ENCODE measurements around the gene SPPL3.
"Not testable (repeated sequence)": the region's sequence is repeated elsewhere in the genome, so short reads cannot be mapped to it uniquely, and the experiment has no call there.

The SPPL3 gene

GRCh38 chr12:120795441-120796178 lies 108.5 kb downstream of the SPPL3 start:
- 95% methylated on average over 4 of the region's 4 CpGs for WGBS
- H3K4me1 ChIP-seq (ENCODE audit: insufficient read depth, low read length), result peaks cover 10% of the 10 kb centered on the region
- H3K36me3 ChIP-seq (ENCODE audit: insufficient read depth, low read length), result peaks cover 6% of the 10 kb centered on the region; the same call in 1 of the 2 replicates
- no peak overlapping the region for H3K9ac ChIP-seq (ENCODE audit: low read depth, low read length)
- no peaks in the 10 kb centered on the region for H3K27me3 ChIP-seq (ENCODE audit: insufficient read depth, low read length)
- peaks cover 14% of the 10 kb centered on the region for H3K9me3 ChIP-seq (ENCODE audit: insufficient read depth, low read depth, low read length)
- H3K27ac ChIP-seq (ENCODE audit: low read depth, low read length), result no peak overlapping the region
- no peak overlapping the region for H3K4me3 ChIP-seq (ENCODE audit: low read length)

GRCh38 chr12:120793357-120793756 lies 110.8 kb downstream of the SPPL3 start:
- Histone ChIP-seq H3K4me3 (ENCODE audit: low read length) (no peak overlapping the region), H3K27me3 (ENCODE audit: insufficient read depth, low read length) (no peaks in the 10 kb centered on the region), H3K27ac (ENCODE audit: low read depth, low read length) (no peak overlapping the region), H3K36me3 (ENCODE audit: insufficient read depth, low read length) (peaks cover 6% of the 10 kb centered on the region; the same call in 1 of the 2 replicates), H3K9ac (ENCODE audit: low read depth, low read length) (no peak overlapping the region), H3K9me3 (ENCODE audit: insufficient read depth, low read depth, low read length) (peaks cover 14% of the 10 kb centered on the region), H3K4me1 (ENCODE audit: insufficient read depth, low read length) (no peaks in the 10 kb centered on the region)
- WGBS, result 95% methylated on average over 1 of the region's 1 CpG

- H3K27ac ChIP-seq (ENCODE audit: low read depth, low read length); H3K9ac ChIP-seq (ENCODE audit: low read depth, low read length); H3K36me3 ChIP-seq (ENCODE audit: insufficient read depth, low read length); H3K4me3 ChIP-seq (ENCODE audit: low read length); H3K27me3 ChIP-seq (ENCODE audit: insufficient read depth, low read length); H3K4me1 ChIP-seq (ENCODE audit: insufficient read depth, low read length): not testable (repeated sequence)
- 94% methylated on average over 9 of the region's 9 CpGs for WGBS
- peaks cover 14% of the 10 kb centered on the region for H3K9me3 ChIP-seq (ENCODE audit: insufficient read depth, low read depth, low read length)
Observed at GRCh38 chr12:120792456-120792855, 111.7 kb downstream of the SPPL3 start.

- no peak overlapping the region for H3K4me3 ChIP-seq (ENCODE audit: low read length)
- no peak overlapping the region for H3K27ac ChIP-seq (ENCODE audit: low read depth, low read length)
- WGBS, result 98% methylated on average over 2 of the region's 2 CpGs
- no peak overlapping the region for H3K9ac ChIP-seq (ENCODE audit: low read depth, low read length)
- no peaks in the 10 kb centered on the region for H3K4me1 ChIP-seq (ENCODE audit: insufficient read depth, low read length)
- H3K27me3 ChIP-seq (ENCODE audit: insufficient read depth, low read length), result no peaks in the 10 kb centered on the region
- H3K9me3 ChIP-seq (ENCODE audit: insufficient read depth, low read depth, low read length), result peaks cover 14% of the 10 kb centered on the region
- peaks cover 6% of the 10 kb centered on the region; the same call in 1 of the 2 replicates for H3K36me3 ChIP-seq (ENCODE audit: insufficient read depth, low read length)
Observed at GRCh38 chr12:120791669-120792176, 112.4 kb downstream of the SPPL3 start.

DNA sequence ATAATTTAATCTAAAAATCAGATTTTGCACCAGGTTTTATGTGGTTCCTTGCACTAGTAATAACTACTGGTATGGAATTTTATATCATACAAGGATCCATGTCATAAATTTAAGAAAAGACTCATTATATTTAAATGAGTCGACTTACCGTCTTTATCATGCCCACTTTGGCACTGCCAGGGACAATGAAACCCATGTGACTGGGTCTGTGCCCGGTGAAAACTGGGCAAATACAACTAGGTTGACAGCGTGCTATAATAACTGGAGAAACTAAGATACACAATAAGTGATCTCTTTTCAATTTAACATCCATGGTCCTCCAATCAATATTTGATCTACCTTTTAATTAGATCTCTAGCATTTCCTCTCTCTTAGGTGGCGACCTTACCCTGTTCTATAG lies 114.0 kb downstream of the SPPL3 start:
- H3K27ac ChIP-seq (ENCODE audit: low read depth, low read length), result no peak overlapping the region
- H3K9me3 ChIP-seq (ENCODE audit: insufficient read depth, low read depth, low read length), result no peaks in the 10 kb centered on the region; the same call in 1 of the 2 replicates
- no peak overlapping the region for H3K9ac ChIP-seq (ENCODE audit: low read depth, low read length)
- no peaks in the 10 kb centered on the region for H3K4me1 ChIP-seq (ENCODE audit: insufficient read depth, low read length)
- 97% methylated on average over 5 of the region's 5 CpGs for WGBS
- no peaks in the 10 kb centered on the region for H3K27me3 ChIP-seq (ENCODE audit: insufficient read depth, low read length)
- no peaks in the 10 kb centered on the region for H3K36me3 ChIP-seq (ENCODE audit: insufficient read depth, low read length)
- no peak overlapping the region for H3K4me3 ChIP-seq (ENCODE audit: low read length)

DNA sequence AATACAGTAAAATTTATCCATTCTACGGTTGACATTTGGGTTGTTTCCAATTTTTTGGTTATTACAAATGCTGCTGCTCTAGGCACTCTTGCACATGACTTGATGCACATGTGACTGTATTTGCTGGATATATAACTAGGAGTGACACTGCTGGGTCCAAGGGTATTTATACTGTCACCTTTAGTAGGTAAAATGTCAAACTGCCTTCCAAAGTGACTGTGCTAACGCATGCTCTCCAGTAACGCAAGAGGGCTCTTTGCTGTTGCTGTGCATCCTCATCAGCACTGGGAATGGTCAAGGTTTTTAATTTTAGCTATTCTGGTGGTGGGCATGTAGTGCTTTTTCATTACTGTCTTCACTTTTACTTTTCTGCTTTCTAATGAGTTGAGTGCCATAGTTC lies 116.3 kb downstream of the SPPL3 start:
- Histone ChIP-seq H3K27me3 (ENCODE audit: insufficient read depth, low read length) (no peaks in the 10 kb centered on the region), H3K27ac (ENCODE audit: low read depth, low read length) (no peak overlapping the region), H3K36me3 (ENCODE audit: insufficient read depth, low read length) (peaks cover 19% of the 10 kb centered on the region), H3K9ac (ENCODE audit: low read depth, low read length) (no peak overlapping the region), H3K4me1 (ENCODE audit: insufficient read depth, low read length) (no peaks in the 10 kb centered on the region), H3K4me3 (ENCODE audit: low read length) (no peak overlapping the region), H3K9me3 (ENCODE audit: insufficient read depth, low read depth, low read length) (no peaks in the 10 kb centered on the region)
- 98% methylated on average over 3 of the region's 3 CpGs for WGBS

DNA sequence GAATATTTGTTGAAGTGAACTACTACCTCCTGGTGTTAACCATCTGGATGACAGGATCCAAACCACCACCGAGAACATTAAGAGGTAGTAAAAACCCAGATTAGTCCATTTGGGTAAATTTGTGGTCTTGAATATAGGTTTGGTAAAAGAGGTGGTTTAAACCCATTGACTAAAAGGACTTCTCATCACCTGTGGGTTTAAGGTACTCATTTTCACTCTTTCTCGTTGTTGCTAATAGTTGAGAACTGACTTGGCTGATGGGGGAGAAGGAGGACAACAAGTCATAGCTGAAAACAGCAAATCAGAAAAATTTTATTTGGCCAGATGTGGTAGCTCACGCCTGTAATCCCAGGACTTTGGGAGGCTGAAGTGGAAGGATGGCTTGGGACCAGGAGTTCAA lies 119.4 kb downstream of the SPPL3 start:
- whole genome bisulfite sequencing, result 97% methylated on average over 3 of the region's 3 CpGs
- Histone ChIP-seq H3K27me3 (ENCODE audit: insufficient read depth, low read length) (no peaks in the 10 kb centered on the region), H3K27ac (ENCODE audit: low read depth, low read length) (no peak overlapping the region), H3K4me1 (ENCODE audit: insufficient read depth, low read length) (no peaks in the 10 kb centered on the region), H3K36me3 (ENCODE audit: insufficient read depth, low read length) (peaks cover 39% of the 10 kb centered on the region), H3K9ac (ENCODE audit: low read depth, low read length) (no peak overlapping the region), H3K9me3 (ENCODE audit: insufficient read depth, low read depth, low read length) (no peaks in the 10 kb centered on the region), H3K4me3 (ENCODE audit: low read length) (no peak overlapping the region)

DNA sequence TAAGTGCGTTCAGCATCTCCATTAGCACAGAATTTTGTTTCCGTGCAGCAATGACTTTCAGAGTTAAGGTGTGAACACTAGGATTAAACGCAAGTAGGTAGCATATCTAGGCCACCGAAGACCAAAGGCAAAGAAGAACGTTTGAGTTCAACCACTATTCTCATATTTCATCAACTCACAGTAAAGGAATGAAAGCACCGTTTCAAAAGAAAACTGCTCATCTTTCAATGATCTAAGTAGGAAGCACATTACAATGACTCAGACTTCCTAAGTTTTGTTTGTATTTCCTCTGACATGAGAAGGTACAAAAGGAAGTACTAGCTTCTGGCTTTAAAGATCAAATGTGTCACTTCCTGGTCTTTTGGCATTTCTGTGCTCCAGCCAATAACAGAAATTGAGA lies 121.0 kb downstream of the SPPL3 start:
- WGBS, result 93% methylated on average over 6 of the region's 6 CpGs
- Histone ChIP-seq H3K27ac (ENCODE audit: low read depth, low read length) (no peak overlapping the region), H3K4me3 (ENCODE audit: low read length) (no peak overlapping the region), H3K27me3 (ENCODE audit: insufficient read depth, low read length) (no peaks in the 10 kb centered on the region), H3K9ac (ENCODE audit: low read depth, low read length) (no peak overlapping the region), H3K36me3 (ENCODE audit: insufficient read depth, low read length) (peaks cover 39% of the 10 kb centered on the region), H3K9me3 (ENCODE audit: insufficient read depth, low read depth, low read length) (no peaks in the 10 kb centered on the region), H3K4me1 (ENCODE audit: insufficient read depth, low read length) (no peaks in the 10 kb centered on the region)

- Histone ChIP-seq H3K4me1 (ENCODE audit: insufficient read depth, low read length) (no peaks in the 10 kb centered on the region; the same call in 1 of the 2 replicates), H3K9ac (ENCODE audit: low read depth, low read length) (no peak overlapping the region), H3K36me3 (ENCODE audit: insufficient read depth, low read length) (peaks cover 3% of the 10 kb centered on the region; the same call in 1 of the 2 replicates), H3K27ac (ENCODE audit: low read depth, low read length) (no peak overlapping the region), H3K27me3 (ENCODE audit: insufficient read depth, low read length) (no peaks in the 10 kb centered on the region), H3K4me3 (ENCODE audit: low read length) (no peak overlapping the region), H3K9me3 (ENCODE audit: insufficient read depth, low read depth, low read length) (no peaks in the 10 kb centered on the region)
- 94% methylated on average over 7 of the region's 7 CpGs for WGBS
Observed at GRCh38 chr12:120775862-120776552, 128.2 kb downstream of the SPPL3 start.

DNA sequence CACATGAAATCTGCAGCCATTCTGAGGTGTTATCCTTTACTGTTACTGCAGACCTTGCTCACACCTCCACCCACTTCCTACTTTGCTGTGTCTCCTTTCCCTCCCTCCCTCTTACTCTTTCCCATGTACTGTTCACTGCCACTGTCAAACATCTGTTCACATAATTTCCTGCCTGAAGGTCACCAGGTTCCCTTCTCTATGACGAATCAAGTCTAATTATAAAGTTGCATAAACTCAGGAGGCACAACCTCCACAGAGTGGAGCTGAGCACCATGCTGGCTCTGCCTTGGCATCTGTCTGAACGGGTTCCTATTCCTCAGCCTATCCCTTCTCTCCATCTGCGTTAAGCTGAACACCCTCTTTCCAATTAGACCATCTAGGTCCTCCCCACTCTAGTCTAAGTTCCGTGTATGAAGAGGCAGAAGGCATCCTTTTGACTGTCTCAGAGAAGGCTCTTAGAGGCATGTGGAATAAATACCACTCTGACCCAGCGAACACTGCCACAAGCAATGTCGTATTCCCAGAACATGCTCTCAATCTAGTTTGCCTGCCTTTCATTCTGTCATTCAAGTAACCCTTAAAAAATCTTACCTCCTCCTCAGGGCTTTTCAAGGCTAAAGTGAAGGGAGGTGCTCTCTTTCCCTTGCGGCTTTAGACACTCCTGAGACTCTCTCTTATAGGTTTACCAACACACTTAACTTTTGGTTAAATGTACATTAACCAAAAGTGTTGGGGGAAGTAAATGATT lies 129.8 kb downstream of the SPPL3 start:
- Histone ChIP-seq H3K9me3 (ENCODE audit: insufficient read depth, low read depth, low read length) (no peaks in the 10 kb centered on the region), H3K27ac (ENCODE audit: low read depth, low read length) (no peak overlapping the region), H3K27me3 (ENCODE audit: insufficient read depth, low read length) (no peaks in the 10 kb centered on the region), H3K36me3 (ENCODE audit: insufficient read depth, low read length) (no peaks in the 10 kb centered on the region), H3K9ac (ENCODE audit: low read depth, low read length) (no peak overlapping the region), H3K4me3 (ENCODE audit: low read length) (no peak overlapping the region), H3K4me1 (ENCODE audit: insufficient read depth, low read length) (no peaks in the 10 kb centered on the region; the same call in 1 of the 2 replicates)
- 96% methylated on average over 7 of the region's 7 CpGs for WGBS

- Histone ChIP-seq H3K4me3 (ENCODE audit: low read length) (no peak overlapping the region), H3K9ac (ENCODE audit: low read depth, low read length) (no peak overlapping the region), H3K9me3 (ENCODE audit: insufficient read depth, low read depth, low read length) (no peaks in the 10 kb centered on the region), H3K27me3 (ENCODE audit: insufficient read depth, low read length) (no peaks in the 10 kb centered on the region), H3K4me1 (ENCODE audit: insufficient read depth, low read length) (no peaks in the 10 kb centered on the region; the same call in 1 of the 2 replicates), H3K36me3 (ENCODE audit: insufficient read depth, low read length) (peaks cover 31% of the 10 kb centered on the region), H3K27ac (ENCODE audit: low read depth, low read length) (no peak overlapping the region)
- WGBS, result 77% methylated on average over 11 of the region's 11 CpGs
Observed at GRCh38 chr12:120771097-120771496, 133.1 kb downstream of the SPPL3 start.

Measured in HUES64 (cell line).